BLaER1 treated with 17β-estradiol and CSF1 and Interleukin-3, amounts not matched to agents 10 nM and 100 nM (cell line): ENCODE results near the gene PRKG1.

Source experiments
- H3K27ac ChIP-seq, 11 experiments: shearing (Covaris generic); formaldehyde crosslinking; 2 replicates each; pipeline ENCODE4 v1.8.1; 2022
- H3K27me3 ChIP-seq, 11 experiments: shearing (Covaris generic); formaldehyde crosslinking; 2 replicates each; pipeline ENCODE4 v1.8.1; 2022
- H3K36me3 ChIP-seq, 11 experiments: shearing (Covaris generic); formaldehyde crosslinking; 2 replicates each; pipeline ENCODE4 v1.8.1; 2022
- H3K4me1 ChIP-seq, 10 experiments: shearing (Covaris generic); formaldehyde crosslinking; 2 replicates each; pipeline ENCODE4 v1.8.1; 2022
- H3K4me2 ChIP-seq, 11 experiments: shearing (Covaris generic); formaldehyde crosslinking; 2 replicates each; pipeline ENCODE4 v1.8.1; 2022
- H3K4me3 ChIP-seq, 10 experiments: shearing (Covaris generic); formaldehyde crosslinking; 2 replicates each; pipeline ENCODE4 v1.8.1; 2022
- H3K9ac ChIP-seq, 11 experiments: shearing (Covaris generic); formaldehyde crosslinking; 2 replicates each; pipeline ENCODE4 v1.8.1; 2022
- H3K9me3 ChIP-seq, 11 experiments: shearing (Covaris generic); formaldehyde crosslinking; replicated peaks in 1 of 11; 2 replicates each; pipeline ENCODE4 v1.8.1; 2022
- H4K20me1 ChIP-seq, 11 experiments: shearing (Covaris generic); formaldehyde crosslinking; 2 replicates each; pipeline ENCODE4 v1.8.1; 2022
- Cebpa-rat ChIP-seq, 11 experiments: shearing (Covaris generic); IDR thresholded peaks; 2 replicates each; pipeline ENCODE4 v1.8.1; 2022

PRKG1 gene

DNA sequence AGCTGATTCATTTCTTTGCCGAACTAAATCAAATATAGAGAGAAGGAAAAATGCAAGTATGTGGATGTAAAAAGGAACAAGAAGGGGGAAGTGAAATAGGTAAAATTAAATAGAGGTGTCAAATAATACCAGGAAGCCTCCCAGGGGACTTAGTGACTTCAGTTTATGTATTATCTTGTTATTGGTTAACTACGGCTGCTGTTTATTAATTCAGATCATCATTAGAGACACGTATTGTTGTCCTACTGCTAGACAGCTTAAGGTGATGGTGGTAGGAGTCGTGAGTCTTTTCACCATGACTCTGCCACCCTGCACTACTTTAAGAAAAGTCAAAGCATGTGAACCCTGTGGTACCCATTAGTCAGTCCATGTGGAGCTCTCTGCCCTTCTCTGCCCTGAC lies 289.1 kb downstream of the PRKG1 start:
- Histone ChIP-seq H3K4me2 (no peak overlapping the region), H4K20me1 (no peaks in the 10 kb centered on the region), H3K9me3 (no peaks in the 10 kb centered on the region), H3K4me3 (no peak overlapping the region), H3K36me3 (no peaks in the 10 kb centered on the region), H3K4me1 (no peaks in the 10 kb centered on the region), H3K27me3 (no peaks in the 10 kb centered on the region), H3K9ac (no peak overlapping the region), H3K27ac (no peak overlapping the region)
- TF ChIP-seq Cebpa-rat (IDR thresholded peaks at IDR 0.05), result no peak

DNA sequence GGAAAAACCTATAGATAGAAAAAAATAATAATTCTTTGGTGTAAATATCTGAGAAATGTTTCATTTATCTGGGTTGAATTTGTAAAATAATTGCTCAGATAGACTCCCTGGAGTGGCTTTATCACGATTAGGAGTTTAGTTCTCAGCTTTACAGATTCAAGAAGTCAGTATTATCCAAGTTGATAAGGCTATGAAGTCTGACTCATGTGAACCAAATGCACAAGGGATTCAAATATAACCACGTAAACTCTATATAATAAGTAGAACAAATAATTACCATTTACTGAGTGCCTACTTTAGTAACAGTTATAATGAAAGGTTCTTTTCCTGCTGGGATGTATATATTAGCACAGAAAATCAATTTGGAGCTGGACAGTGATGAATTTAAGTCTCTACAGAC lies 290.4 kb downstream of the PRKG1 start:
- Histone ChIP-seq H3K4me2 (no peak overlapping the region), H3K27me3 (no peaks in the 10 kb centered on the region), H3K9me3 (no peaks in the 10 kb centered on the region), H4K20me1 (no peaks in the 10 kb centered on the region), H3K9ac (no peak overlapping the region), H3K27ac (no peak overlapping the region), H3K36me3 (no peaks in the 10 kb centered on the region), H3K4me3 (no peak overlapping the region), H3K4me1 (no peaks in the 10 kb centered on the region)
- no peak for TF ChIP-seq Cebpa-rat (IDR thresholded peaks at IDR 0.05)

DNA sequence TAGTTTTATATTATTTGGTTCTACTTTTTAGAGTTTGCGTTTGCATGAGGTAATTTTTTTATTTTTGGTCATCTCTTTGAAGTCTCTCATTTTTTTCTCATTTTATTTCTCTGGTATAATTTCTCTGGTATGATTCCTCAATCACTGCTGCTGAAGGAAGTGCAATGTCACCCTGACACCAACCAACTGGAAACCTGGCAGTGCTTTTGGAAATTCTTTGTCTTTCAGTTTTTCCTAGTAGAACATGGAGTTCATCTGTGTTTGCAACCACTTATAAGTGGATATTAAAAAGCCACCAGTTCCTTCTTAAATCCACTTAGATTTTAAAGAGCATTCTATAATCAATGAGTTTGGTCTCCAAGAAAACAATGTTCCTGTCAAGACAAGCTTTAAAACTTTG lies 291.8 kb downstream of the PRKG1 start:
- H3K4me1 ChIP-seq, result no peaks in the 10 kb centered on the region
- H3K9ac ChIP-seq, result no peak overlapping the region
- no peak for TF ChIP-seq Cebpa-rat (IDR thresholded peaks at IDR 0.05)
- no peaks in the 10 kb centered on the region for H4K20me1 ChIP-seq
- no peaks in the 10 kb centered on the region for H3K27me3 ChIP-seq
- no peak overlapping the region for H3K4me2 ChIP-seq
- H3K36me3 ChIP-seq, result no peaks in the 10 kb centered on the region
- no peaks in the 10 kb centered on the region for H3K9me3 ChIP-seq
- H3K27ac ChIP-seq, result no peak overlapping the region
- H3K4me3 ChIP-seq, result no peak overlapping the region

DNA sequence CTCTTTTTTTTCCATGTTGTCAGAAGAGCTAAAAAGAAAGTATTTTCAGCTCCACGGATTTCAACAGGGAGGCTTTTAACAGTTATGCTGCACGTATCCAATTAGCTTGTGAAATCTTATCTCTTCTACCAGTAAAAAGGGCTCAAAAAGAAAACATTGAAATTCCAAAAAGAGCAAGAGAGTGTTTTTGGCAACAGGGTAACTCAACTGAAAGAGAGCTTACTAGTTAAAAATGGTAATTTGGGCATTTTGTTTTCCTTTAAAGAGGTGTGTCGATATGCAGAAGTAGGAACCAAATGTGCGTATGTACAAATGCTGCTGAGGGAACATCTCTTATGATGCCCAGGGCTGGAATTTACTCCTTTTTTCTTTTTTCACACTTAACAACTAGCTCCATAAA lies 292.8 kb downstream of the PRKG1 start:
- no peaks in the 10 kb centered on the region for H3K36me3 ChIP-seq
- no peak overlapping the region for H3K4me2 ChIP-seq
- H3K9ac ChIP-seq, result no peak overlapping the region
- no peaks in the 10 kb centered on the region for H3K27me3 ChIP-seq
- H3K27ac ChIP-seq, result no peak overlapping the region
- no peaks in the 10 kb centered on the region for H4K20me1 ChIP-seq
- TF ChIP-seq Cebpa-rat (IDR thresholded peaks at IDR 0.05), result no peak
- no peaks in the 10 kb centered on the region for H3K9me3 ChIP-seq
- H3K4me3 ChIP-seq, result no peak overlapping the region
- H3K4me1 ChIP-seq, result no peaks in the 10 kb centered on the region

DNA sequence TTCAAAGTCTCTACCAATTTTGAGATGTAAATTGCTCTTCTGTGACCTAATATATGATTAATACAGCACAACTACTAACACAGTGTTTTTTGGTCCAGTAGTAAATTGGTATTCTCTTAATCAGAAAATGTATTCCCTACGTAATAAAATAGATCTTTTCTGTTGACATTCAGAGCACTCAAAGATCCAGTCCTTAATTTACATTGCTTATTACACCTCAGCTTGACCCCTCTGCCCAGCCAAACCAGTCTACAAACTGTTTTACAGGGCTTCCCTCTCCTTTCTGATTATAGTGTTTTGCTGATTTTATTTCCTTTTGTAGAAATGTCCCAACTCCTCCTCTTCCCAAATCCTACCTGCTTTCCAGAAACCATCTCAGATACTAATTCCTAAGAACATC lies 293.4 kb downstream of the PRKG1 start:
- no peak overlapping the region for H3K27ac ChIP-seq
- H3K4me3 ChIP-seq, result no peak overlapping the region
- H4K20me1 ChIP-seq, result no peaks in the 10 kb centered on the region
- H3K4me1 ChIP-seq, result no peaks in the 10 kb centered on the region
- H3K36me3 ChIP-seq, result no peaks in the 10 kb centered on the region
- TF ChIP-seq Cebpa-rat (IDR thresholded peaks at IDR 0.05), result no peak
- no peaks in the 10 kb centered on the region for H3K9me3 ChIP-seq
- no peaks in the 10 kb centered on the region for H3K27me3 ChIP-seq
- H3K9ac ChIP-seq, result no peak overlapping the region
- no peak overlapping the region for H3K4me2 ChIP-seq

DNA sequence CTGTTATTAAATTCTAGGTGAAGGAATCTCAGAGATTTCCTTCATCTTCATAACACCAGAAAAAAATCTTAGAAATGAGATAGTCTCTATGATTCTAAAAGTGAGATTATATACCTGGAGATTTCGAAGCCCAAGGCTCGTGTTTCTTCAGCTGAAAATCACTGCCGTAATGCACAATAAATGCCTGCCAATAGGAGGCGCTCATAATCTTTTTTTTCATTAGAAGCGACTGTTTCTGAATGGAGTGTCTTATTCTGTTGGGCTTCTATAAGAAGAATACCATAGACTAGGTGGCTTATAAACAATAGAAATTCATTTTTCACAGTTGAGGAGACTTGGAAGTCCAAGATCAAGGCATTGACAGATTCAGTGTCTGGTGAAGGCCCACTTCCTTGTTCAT lies 294.7 kb downstream of the PRKG1 start:
- H4K20me1 ChIP-seq, result no peaks in the 10 kb centered on the region
- no peaks in the 10 kb centered on the region for H3K27me3 ChIP-seq

DNA sequence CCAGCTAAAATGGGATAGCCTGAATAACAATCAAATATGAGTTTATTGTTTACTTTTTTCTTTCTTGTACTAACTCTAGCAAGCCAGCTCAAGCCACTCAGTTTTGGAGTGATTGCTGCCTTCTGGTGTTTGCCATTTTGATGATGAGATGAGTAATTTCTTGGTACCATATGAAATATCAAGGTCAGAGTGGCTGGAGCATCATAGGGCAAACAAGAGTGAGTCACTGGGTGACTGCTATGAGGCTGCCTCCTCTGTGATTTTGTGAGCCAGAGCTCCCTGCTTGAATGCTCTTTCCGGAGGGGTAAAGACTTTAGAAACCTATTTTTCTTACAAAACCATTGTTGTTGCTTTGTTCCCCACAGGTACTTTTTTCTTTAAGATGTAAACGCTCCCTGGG lies 295.6 kb downstream of the PRKG1 start:
- H3K4me3 ChIP-seq, result no peak overlapping the region
- no peaks in the 10 kb centered on the region for H3K9me3 ChIP-seq
- no peaks in the 10 kb centered on the region for H4K20me1 ChIP-seq
- no peak overlapping the region for H3K4me2 ChIP-seq
- no peaks in the 10 kb centered on the region for H3K27me3 ChIP-seq
- H3K9ac ChIP-seq, result no peak overlapping the region
- H3K36me3 ChIP-seq, result no peaks in the 10 kb centered on the region
- no peaks in the 10 kb centered on the region for H3K4me1 ChIP-seq
- TF ChIP-seq Cebpa-rat (IDR thresholded peaks at IDR 0.05), result no peak
- no peak overlapping the region for H3K27ac ChIP-seq

More for the DNA sequence above, 294.7 kb downstream of the PRKG1 start:
- H3K36me3 ChIP-seq, result no peaks in the 10 kb centered on the region
- no peak overlapping the region for H3K4me2 ChIP-seq
- no peak overlapping the region for H3K4me3 ChIP-seq
- no peaks in the 10 kb centered on the region for H3K4me1 ChIP-seq
- TF ChIP-seq Cebpa-rat (IDR thresholded peaks at IDR 0.05), result no peak
- no peak overlapping the region for H3K9ac ChIP-seq
- no peak overlapping the region for H3K27ac ChIP-seq
- no peaks in the 10 kb centered on the region for H3K9me3 ChIP-seq

DNA sequence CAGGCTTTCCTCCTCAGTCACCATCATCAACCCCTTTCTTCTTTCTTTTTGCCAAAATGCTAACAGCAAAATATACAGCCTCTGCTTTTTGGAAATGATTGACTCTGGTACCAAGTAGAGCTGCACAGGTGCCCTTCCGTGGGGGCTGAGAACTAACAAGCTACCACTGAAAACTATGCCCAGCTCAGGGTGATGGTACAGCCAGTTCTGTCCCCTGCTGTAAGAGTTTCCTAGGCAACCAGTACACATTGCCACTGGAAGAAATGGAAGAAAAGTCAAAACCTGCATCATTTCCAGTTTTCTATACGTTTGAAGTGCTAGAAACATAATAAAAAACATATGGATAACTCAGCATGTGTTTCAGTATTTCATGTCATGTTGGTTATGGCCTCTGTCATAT lies 297.5 kb downstream of the PRKG1 start:
- no peak for TF ChIP-seq Cebpa-rat (IDR thresholded peaks at IDR 0.05)
- Histone ChIP-seq H4K20me1 (no peaks in the 10 kb centered on the region), H3K4me1 (no peaks in the 10 kb centered on the region)

DNA sequence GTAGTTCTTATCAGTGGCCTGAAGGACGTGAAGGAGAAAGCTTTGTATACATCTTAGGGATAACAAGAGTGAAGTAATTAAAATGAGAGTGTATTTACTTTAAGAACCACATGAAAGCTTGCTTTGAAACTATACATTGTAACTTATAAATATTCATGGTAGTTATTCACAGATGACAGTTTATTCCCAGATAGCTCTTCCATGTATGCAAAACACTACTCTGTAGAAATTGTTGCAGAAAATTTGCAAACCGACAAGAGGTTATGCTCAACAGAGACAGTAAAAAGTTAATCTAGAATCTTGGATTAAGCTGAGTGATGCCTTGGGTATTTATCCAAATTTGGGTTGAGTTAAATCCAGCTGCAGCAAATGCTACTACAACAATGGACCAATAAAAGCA lies 301.5 kb downstream of the PRKG1 start:
- Histone ChIP-seq H3K27me3 (no peaks in the 10 kb centered on the region), H3K4me3 (no peak overlapping the region), H3K4me2 (no peak overlapping the region), H3K27ac (no peak overlapping the region), H3K36me3 (no peaks in the 10 kb centered on the region), H4K20me1 (no peaks in the 10 kb centered on the region), H3K9me3 (no peaks in the 10 kb centered on the region), H3K9ac (no peak overlapping the region), H3K4me1 (no peaks in the 10 kb centered on the region)
- no peak for TF ChIP-seq Cebpa-rat (IDR thresholded peaks at IDR 0.05)

More for the DNA sequence above, 297.5 kb downstream of the PRKG1 start:
- Histone ChIP-seq H3K4me3 (no peak overlapping the region), H3K9ac (no peak overlapping the region), H3K36me3 (no peaks in the 10 kb centered on the region), H3K9me3 (no peaks in the 10 kb centered on the region), H3K27ac (no peak overlapping the region), H3K27me3 (no peaks in the 10 kb centered on the region), H3K4me2 (no peak overlapping the region)

DNA sequence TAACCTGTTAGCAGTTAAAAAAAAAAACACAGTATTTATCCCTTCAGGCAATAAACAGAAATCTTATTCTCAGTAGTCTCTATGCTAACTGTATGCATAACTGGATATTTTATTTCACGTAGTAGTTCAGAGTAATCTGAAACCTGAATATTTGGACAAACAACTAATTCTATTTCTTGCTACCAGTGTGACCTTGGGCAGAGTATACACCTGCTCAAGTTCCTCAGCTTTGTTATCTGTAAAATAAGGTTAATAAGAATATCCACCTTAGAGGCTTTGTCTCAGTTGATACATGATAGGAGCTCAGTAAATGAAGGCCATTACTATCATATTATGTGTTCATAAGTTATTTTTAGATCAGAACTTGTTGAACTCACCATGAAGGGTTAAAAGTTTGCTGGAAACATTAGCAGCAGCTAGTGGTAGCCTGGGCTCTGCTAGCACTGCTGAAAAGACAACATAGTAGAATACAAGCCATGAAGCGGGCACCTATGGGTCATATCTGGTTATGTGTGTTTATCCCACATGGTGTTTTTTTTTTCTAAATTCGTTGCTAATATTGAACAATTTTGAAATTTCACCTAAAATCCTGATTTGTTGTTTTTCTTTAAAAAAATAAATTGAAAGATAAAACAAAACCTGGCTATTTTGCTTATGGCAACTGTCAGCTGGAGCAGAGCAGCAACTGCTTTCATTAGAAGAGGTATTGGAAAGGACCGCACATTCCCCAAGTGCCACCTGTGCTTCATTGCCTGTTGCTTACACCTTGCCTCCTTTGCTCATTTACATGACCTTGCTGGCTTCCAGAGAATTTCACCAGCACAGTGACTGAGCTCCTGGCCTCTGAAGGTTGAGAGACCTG lies 303.0 kb downstream of the PRKG1 start:
- no peak for TF ChIP-seq Cebpa-rat (IDR thresholded peaks at IDR 0.05)
- H3K27ac ChIP-seq, result no peak overlapping the region
- no peak overlapping the region for H3K9ac ChIP-seq

More for the DNA sequence above, 303.0 kb downstream of the PRKG1 start:
- H4K20me1 ChIP-seq, result no peaks in the 10 kb centered on the region
- H3K27me3 ChIP-seq, result no peaks in the 10 kb centered on the region
- H3K4me2 ChIP-seq, result no peak overlapping the region
- H3K4me3 ChIP-seq, result no peak overlapping the region
- no peaks in the 10 kb centered on the region for H3K36me3 ChIP-seq
- no peaks in the 10 kb centered on the region for H3K9me3 ChIP-seq
- H3K4me1 ChIP-seq, result no peaks in the 10 kb centered on the region
